ENCODE results near the gene TGFBR3L.

TGFBR3L gene

GRCh38 chr19:7874076-7874896, 40.3 kb upstream of the TGFBR3L start, which contains the start of gene PRR36:
Gene PRR36, minus strand, starts transcription at chr19:7874390. Its CDS starts 701 bp downstream, at chr19:7873689.
- H3K4me1 ChIP-seq (ENCODE audit: control insufficient read depth, insufficient read depth, low read length): peaks cover 6% of the 10 kb centered on the region
- no peaks in the 10 kb centered on the region for H3K9me3 ChIP-seq (ENCODE audit: control insufficient read depth, insufficient read depth, low read depth, low read length)
- CTCF ChIA-PET: interaction anchor here (0.7 to 1.0 kb wide), 3 partner anchors 25 to 77 kb away, joined by 3 read pairs; no protein-coding TSS in a partner anchor
- peak within 1 kb of the TSS; percentile 65 for H3K4me3 ChIP-seq (ENCODE audit: low read depth, low read length)
- peak within 1 kb of the TSS; percentile 24; the same call in 1 of the 2 replicates for H3K27ac ChIP-seq (ENCODE audit: extremely low read depth, low read depth, low read length)
- POLR2A ChIA-PET: interaction anchor here (0.6 to 1.2 kb wide), 4 partner anchors 14 to 713 kb away, joined by 3 to 4 read pairs (median 4); partner anchors contain the start of genes LRRC8E, MAP2K7 and TIMM44
- no peaks in the 10 kb centered on the region for H3K36me3 ChIP-seq (ENCODE audit: control insufficient read depth in 2 of 2, insufficient read depth in 1 of 2, low read length in 2 of 2)
- TF ChIP-seq ZFP69B (tag by site-specific recombination; IDR thresholded peaks at IDR 0.05) (no peak), ZSCAN30 (tag by site-specific recombination; IDR thresholded peaks at IDR 0.05) (no peak), ZNF654 (tag by site-specific recombination; IDR thresholded peaks at IDR 0.05; ENCODE audit: low read depth) (no peak), ZNF707 (tag by site-specific recombination; IDR thresholded peaks at IDR 0.05) (no peak), ZNF10 (tag by site-specific recombination; IDR thresholded peaks at IDR 0.05) (no peak), ZNF335 (tag by site-specific recombination; conservative IDR thresholded peaks at IDR 0.05) (peak; percentile 98), ZNF785 (tag by site-specific recombination; IDR thresholded peaks at IDR 0.05) (no peak), ZNF184 (tag by site-specific recombination; IDR thresholded peaks at IDR 0.05) (0 out of 2 replicates have a peak, but pooled peaks have one; percentile 21), ZNF473 (tag by site-specific recombination; IDR thresholded peaks at IDR 0.05) (no peak), YY1 (tag by site-specific recombination; IDR thresholded peaks at IDR 0.05) (no peak), ZNF830 (tag by site-specific recombination; IDR thresholded peaks at IDR 0.05; ENCODE audit: low read depth) (no peak), ZXDB (tag by site-specific recombination; IDR thresholded peaks at IDR 0.05) (peak; percentile 67; the same call in 1 of the 2 replicates), ZNF837 (tag by site-specific recombination; IDR thresholded peaks at IDR 0.05) (no peak), HIC1 (tag by site-specific recombination; IDR thresholded peaks at IDR 0.05) (peak; percentile 63; the same call in 1 of the 2 replicates), ZNF658 (tag by site-specific recombination; IDR thresholded peaks at IDR 0.05) (no peak), KLF10 (tag by site-specific recombination; IDR thresholded peaks at IDR 0.05) (peak; percentile 48; the same call in 1 of the 2 replicates), ZNF610 (tag by site-specific recombination; IDR thresholded peaks at IDR 0.05; ENCODE audit: borderline replicate concordance) (no peak), ZNF221 (tag by site-specific recombination; IDR thresholded peaks at IDR 0.05; ENCODE audit: borderline replicate concordance) (no peak), EGR2 (tag by site-specific recombination; IDR thresholded peaks at IDR 0.05; ENCODE audit: low read depth) (no peak), ZFP41 (tag by site-specific recombination; IDR thresholded peaks at IDR 0.05; ENCODE audit: borderline replicate concordance) (no peak), ZEB2 (tag by site-specific recombination; IDR thresholded peaks at IDR 0.05) (peak; percentile 88), ZNF623 (tag by site-specific recombination; IDR thresholded peaks at IDR 0.05) (no peak), KLF1 (tag by site-specific recombination; IDR thresholded peaks at IDR 0.05) (0 out of 2 replicates have a peak, but pooled peaks have one; percentile 22), ZNF561 (tag by site-specific recombination; IDR thresholded peaks at IDR 0.05; ENCODE audit: borderline replicate concordance) (no peak), ZBTB26 (tag by site-specific recombination; optimal IDR thresholded peaks at IDR 0.05) (peak; percentile 83), REPIN1 (tag by site-specific recombination; IDR thresholded peaks at IDR 0.05; ENCODE audit: low read depth) (no peak), IKZF3 (tag by site-specific recombination; IDR thresholded peaks at IDR 0.05) (0 out of 2 replicates have a peak, but pooled peaks have one; percentile 22), SP3 (tag by site-specific recombination; IDR thresholded peaks at IDR 0.05) (peak; percentile 49), TCF7L2 (IDR thresholded peaks at IDR 0.05; ENCODE audit: borderline replicate concordance, low read depth, low read length) (no peak), ZNF280D (tag by site-specific recombination; IDR thresholded peaks at IDR 0.05) (no peak), ZNF404 (tag by site-specific recombination; IDR thresholded peaks at IDR 0.05) (no peak), ZNF791 (tag by site-specific recombination; IDR thresholded peaks at IDR 0.05) (no peak), ZNF302 (tag by site-specific recombination; IDR thresholded peaks at IDR 0.05; ENCODE audit: low read depth) (no peak), ZNF140 (tag by site-specific recombination; IDR thresholded peaks at IDR 0.05) (no peak)
